Adrenal gland (tissue), 5 donors: ENCODE measurements around the gene RAB29.

ENCODE experiments used
- POLR2A ChIP-seq, 2 donors: fragments of 450-650 bp; IDR thresholded peaks; one replicate each; pipeline ENCODE4 v1.6.1; 2017; ENCODE audit warnings: antibody characterized with exemption in 2 of 2, mild to moderate bottlenecking in 2 of 2, moderate library complexity in 1 of 2
- TF ChIP-seq, protein P1 (sequence below), 6 experiments: fragments of 450-650 bp in 4 of 6; fragments of 200-600 bp in 2 of 6; sonication (generic) in 1 of 6; IDR thresholded peaks; 1 replicate in 5 of 6; 2 replicates in 1 of 6; pipeline versions ENCODE4 v1.5.1 to v1.8.0; 2016 to 2021; ENCODE audit warnings: antibody characterized with exemption in 6 of 6, mild to moderate bottlenecking in 2 of 6, moderate library complexity in 1 of 6
- donor health status: DM: no; HTN: no; CAD: no.

DNA sequence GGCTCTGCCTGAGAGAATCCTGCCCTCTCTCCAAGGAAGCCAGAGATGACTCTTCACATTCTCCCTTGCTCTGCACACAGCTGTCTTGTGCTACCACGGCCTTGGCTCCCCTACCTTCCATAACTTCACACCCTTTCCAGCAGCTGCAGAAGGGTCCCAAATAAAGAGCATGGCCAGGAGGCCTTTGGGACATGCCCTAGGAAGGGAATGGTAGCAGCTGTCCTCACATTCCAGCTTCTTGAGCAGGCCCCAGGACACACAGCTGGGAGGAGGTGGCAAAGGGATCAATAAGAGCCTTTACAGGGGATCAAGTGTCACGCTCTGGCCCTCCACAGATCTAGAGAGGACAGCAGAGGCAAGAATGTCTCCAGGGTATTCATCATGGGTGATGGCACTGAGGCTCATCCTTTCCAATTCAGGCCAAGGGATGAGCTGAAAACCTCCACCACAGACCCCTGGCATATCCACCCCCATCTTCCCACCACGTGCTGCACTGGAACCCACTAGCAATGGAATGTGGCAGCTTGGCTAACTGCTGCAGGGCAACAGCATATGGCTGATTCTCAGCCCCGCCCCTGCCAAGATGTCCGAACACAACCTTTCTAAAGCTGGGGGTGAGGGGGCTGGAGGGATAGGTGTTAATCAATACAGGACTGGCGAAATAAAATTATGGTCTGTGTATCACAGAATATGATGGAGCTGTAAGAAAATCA lies 17.8 kb upstream of the RAB29 start:
- no peak for TF ChIP-seq POLR2A (IDR thresholded peaks at IDR 0.05)
- TF ChIP-seq, protein P1, sequence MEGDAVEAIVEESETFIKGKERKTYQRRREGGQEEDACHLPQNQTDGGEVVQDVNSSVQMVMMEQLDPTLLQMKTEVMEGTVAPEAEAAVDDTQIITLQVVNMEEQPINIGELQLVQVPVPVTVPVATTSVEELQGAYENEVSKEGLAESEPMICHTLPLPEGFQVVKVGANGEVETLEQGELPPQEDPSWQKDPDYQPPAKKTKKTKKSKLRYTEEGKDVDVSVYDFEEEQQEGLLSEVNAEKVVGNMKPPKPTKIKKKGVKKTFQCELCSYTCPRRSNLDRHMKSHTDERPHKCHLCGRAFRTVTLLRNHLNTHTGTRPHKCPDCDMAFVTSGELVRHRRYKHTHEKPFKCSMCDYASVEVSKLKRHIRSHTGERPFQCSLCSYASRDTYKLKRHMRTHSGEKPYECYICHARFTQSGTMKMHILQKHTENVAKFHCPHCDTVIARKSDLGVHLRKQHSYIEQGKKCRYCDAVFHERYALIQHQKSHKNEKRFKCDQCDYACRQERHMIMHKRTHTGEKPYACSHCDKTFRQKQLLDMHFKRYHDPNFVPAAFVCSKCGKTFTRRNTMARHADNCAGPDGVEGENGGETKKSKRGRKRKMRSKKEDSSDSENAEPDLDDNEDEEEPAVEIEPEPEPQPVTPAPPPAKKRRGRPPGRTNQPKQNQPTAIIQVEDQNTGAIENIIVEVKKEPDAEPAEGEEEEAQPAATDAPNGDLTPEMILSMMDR (IDR thresholded peaks at IDR 0.05) = no peak
